DMS153 treated with DMSO at 0.1 percent for 48 hours (cell line): ENCODE results near the gene LRIT2.
"Not testable (repeated sequence)": the region's sequence is repeated elsewhere in the genome, so short reads cannot be mapped to it uniquely, and the experiment has no call there.

ENCODE experiments used
- DNase-seq: peaks from one replicate; lab custom pipeline; 2025; ENCODE audit not compliant: unreplicated experiment; lab: John Stamatoyannopoulos, UW

The LRIT2 gene

DNA sequence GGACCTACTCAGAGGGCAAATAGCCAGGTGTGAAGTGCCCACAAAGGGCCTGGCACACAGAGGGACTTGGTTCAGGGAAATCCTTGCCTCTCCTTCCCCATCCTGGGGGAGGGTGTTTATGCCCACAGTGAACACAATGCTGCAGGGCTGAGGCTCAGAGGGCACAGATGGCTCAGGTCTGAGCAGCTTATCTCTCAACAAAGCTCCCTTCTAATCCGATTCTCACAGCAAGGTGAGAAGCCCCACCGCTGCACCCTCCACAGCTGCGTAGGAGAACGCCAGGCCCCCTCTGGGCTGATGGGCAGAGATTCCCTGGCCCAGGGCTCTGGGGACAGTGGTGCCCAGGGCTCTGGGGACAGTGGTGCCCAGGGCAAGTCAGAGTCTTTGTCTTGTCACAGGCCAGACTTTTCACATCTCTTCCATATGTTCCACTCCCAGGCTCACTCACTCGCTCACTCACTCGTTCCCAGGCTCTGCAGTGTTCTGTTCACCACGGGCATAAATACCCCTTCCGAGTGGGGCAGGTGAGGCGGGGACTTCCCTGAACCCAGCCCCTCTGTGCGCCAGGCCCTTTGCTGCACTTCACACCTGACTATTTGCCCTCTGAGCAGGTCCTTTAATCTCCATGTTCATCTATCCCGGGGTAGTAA lies 39.7 kb downstream of the LRIT2 start:
- no peak for DNase-seq

DNA sequence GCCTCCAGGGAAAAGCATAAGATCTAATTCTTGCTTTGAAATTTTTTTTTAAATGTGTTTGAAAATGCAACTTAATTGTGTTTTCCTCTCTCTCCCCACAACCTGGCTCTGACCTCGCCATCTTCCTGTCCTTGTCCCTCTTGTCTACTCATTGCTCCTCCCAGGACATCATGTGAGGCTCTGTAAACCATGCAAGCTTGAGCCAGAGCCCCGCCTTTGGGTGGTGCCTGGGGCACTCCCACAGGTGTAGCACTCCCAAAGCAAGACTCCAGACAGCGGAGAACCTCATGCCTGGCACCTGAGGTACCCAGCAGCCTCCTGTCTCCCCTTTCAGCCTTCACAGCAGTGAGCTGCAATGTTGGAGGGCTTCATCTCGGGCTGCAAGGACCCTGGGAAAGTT lies 40.8 kb downstream of the LRIT2 start:
- DNase-seq = no peak

GRCh38 chr10:84181631-84182030 lies 43.7 kb downstream of the LRIT2 start:
- no peak for DNase-seq

DNA sequence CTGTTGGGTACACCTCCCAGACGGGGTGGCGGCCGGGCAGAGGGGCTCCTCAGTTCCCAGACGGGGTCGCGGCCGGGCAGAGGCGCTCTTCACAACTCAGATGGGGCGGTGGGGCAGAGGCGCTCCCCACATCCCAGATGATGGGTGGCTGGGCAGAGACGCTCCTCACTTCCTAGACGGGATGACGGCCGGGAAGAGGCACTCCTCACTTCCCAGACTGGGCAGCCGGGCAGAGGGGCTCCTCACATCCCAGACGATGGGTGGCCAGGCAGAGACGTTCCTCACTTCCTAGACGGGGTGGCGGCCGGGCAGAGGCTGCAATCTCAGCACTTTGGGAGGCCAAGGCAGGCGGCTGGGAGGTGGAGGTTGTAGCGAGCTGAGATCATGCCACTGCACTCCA lies 45.0 kb downstream of the LRIT2 start:
- not testable (repeated sequence) for DNase-seq

GRCh38 chr10:84179059-84179710 lies 46.2 kb downstream of the LRIT2 start:
- peak; percentile 68 for DNase-seq

- no peak for DNase-seq
Measured at GRCh38 chr10:84178160-84178609, 47.2 kb downstream of the LRIT2 start.

GRCh38 chr10:84177541-84178141 lies 47.7 kb downstream of the LRIT2 start:
- no peak for DNase-seq

DNA sequence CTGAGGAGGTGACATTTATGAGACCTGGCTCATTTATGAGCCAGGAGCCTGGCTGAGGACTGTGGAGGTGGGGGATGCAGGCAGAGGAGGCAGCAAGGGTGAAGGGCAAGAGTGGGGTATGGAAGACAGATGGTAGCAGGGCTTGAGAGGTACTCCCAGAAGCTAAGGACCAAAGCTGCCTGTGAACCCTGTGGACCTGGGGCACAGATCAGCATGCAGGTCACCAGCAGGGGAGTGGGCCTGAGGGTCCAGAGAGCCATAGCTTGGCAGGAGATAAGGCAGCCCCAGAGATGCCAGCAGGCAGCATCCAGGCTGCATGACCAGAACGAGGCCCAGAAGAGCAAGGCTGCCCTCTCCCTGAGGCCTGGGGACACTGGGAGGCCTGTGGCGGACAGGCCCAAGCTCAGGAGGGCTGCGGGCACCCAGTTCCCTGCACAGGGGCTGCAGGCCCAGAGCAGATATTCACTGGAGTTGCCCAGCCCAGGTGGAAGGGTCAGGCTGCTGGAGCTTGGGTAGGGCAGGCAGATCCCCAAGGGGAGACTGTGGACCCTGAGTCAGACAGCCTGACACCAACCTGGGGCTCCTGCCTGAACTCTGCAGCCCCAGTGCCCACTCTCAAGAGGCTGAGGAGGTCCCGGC lies 48.4 kb downstream of the LRIT2 start:
- DNase-seq = no peak

DNA sequence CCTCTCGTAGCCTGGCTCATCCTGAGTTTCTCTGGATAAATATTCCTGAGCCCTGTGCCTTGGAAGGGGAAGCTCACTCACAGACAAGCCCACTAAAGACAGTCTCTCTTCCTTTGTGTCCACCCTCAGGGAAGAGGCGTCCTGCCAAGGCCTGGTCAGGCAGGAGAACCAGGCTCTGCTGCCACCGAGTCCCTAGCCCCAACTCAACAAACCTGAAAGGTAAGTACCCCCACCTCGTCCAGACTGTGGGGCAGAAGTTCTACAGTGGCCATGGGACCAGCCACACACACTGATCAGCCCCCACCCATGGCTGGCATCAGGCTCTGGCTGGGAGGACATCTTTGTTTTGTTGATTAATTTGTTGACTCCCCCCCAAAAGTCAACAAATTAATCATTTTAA lies 49.0 kb downstream of the LRIT2 start:
- DNase-seq = no peak

- no peak for DNase-seq
Measured at GRCh38 chr10:84175436-84175835, 49.9 kb downstream of the LRIT2 start.

DNA sequence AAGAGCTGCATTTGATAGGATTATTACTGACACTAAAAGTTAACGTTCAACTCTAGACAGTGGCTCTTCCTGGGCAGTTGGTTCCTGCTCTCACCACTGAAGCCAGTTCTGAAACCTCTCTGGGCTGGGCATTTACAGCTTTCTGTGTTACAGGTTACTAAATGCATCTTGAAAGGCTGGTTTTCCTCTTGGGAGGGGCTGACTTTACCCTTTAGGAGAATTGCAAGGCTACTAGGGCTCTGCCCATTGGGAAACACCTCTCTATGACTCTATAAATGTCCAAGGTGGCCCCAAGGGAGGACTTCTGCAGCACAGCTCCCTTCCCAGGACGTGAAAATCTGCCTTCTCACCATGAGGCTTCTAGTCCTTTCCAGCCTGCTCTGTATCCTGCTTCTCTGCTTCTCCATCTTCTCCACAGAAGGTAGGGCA lies 51.8 kb downstream of the LRIT2 start, which contains the start of gene GPR15LG:
Gene GPR15LG, plus strand, starts transcription at position 301 of the 429 bp plus-strand sequence. Its CDS starts 51 bp downstream, at position 352.
- no peak for DNase-seq

GRCh38 chr10:84172467-84173356 lies 52.6 kb downstream of the LRIT2 start:
- no peak for DNase-seq

GRCh38 chr10:84171700-84172466 lies 53.5 kb downstream of the LRIT2 start:
- DNase-seq = not testable (repeated sequence)

DNA sequence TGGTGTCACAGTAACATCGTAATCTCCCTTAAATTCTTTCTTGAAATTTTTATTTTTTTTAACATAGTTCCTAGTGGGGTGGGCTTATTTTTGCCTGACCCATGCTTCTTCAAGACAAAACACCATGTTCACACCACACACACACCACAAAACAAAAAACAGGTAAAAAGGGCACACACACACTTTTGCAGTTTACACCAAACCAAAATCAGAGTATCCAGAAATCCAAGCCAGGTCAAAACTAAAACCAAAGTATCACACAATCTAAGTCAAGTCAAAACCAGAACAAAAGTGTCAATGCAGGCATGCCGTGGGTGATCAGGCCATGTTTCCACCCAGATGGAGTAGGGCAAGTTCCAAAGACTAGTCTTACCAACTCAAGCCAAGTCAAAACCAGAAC lies 54.1 kb downstream of the LRIT2 start:
- not testable (repeated sequence) for DNase-seq
